ENCODE results near the gene FBXW11. TPM values are rescaled to one million over a fixed set of nuclear protein-coding genes. Genes with fewer than 3 reads are reported as not detected.

Gene FBXW11
- polyA plus RNA-seq, 1 experiment = 77.1 TPM

DNA sequence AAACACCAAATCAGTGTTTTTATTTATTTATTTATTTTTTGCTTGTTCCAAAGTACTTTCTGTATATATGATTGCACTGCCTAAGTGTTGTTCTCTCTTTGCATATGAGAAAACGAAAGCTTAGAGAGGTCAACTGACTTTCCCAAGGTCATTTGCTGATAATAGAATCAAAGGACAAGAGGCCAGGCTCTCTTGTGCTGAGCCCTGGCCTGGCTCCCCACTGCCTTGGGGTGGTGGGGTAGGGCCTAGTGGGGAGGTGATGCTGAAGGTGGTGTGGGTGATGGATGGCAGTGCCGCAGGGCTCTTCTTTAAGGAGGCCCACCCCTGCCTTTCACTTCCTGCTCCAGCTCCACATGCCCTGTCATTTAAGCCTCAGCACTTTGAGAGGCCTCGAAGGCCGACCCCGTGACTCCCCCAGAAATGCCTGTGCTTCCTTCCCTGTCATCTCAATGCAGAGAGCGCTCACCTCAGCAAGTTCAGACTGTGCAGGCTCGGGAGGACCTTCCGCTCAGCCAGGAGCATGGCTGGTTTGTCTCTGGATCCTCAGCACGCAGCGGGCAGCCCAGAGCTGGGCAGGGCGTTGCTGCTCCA is 161.3 kb downstream of the FBXW11 start:
- Histone ChIP-seq H3K27me3 (ENCODE audit: control insufficient read depth, insufficient read depth, low read length) (no peaks in the 10 kb centered on the region), H3K9me3 (ENCODE audit: control insufficient read depth, insufficient read depth, low read length) (no peaks in the 10 kb centered on the region; the same call in 1 of the 2 replicates), H3K4me3 (ENCODE audit: low read depth, low read length) (no peak overlapping the region), H3K27ac (ENCODE audit: low read depth, low read length) (no peak overlapping the region)
- CTCF ChIA-PET = no interaction called here
- TF ChIP-seq, protein P1, sequence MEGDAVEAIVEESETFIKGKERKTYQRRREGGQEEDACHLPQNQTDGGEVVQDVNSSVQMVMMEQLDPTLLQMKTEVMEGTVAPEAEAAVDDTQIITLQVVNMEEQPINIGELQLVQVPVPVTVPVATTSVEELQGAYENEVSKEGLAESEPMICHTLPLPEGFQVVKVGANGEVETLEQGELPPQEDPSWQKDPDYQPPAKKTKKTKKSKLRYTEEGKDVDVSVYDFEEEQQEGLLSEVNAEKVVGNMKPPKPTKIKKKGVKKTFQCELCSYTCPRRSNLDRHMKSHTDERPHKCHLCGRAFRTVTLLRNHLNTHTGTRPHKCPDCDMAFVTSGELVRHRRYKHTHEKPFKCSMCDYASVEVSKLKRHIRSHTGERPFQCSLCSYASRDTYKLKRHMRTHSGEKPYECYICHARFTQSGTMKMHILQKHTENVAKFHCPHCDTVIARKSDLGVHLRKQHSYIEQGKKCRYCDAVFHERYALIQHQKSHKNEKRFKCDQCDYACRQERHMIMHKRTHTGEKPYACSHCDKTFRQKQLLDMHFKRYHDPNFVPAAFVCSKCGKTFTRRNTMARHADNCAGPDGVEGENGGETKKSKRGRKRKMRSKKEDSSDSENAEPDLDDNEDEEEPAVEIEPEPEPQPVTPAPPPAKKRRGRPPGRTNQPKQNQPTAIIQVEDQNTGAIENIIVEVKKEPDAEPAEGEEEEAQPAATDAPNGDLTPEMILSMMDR (IDR thresholded peaks at IDR 0.05; ENCODE audit: low read depth, low read length) = no peak
- POLR2A ChIA-PET = no interaction called here
- DNase-seq (ENCODE audit: low read depth, low spot score) = no peak

DNA sequence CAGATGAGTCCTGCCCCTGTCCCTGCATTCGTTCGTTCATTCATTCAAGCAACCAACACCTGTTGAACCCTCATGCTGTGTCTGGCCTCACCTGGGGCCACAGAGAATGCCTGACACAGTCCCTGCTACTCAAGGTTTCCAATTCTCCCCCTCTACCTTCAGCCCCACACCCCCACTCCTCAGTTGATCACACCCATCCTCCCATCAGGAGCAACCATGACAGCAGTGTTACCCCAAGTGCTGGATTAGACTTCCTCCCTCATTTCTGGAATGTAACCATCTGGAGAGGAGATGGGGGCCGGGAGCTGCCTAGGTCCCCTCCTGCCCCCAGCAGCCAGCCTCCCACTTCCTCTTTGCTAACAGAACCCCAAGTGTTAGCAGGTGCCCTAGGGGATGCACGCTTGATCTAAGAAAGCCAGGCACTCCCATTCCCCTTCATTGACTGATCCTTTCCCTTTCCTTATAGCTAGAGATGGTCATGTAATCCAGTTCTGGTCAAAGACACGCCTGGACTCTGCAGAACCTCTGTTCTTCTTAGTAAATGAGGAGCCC is 163.6 kb downstream of the FBXW11 start:
- Histone ChIP-seq H3K9me3 (ENCODE audit: control insufficient read depth, insufficient read depth, low read length) (no peaks in the 10 kb centered on the region; the same call in 1 of the 2 replicates), H3K4me3 (ENCODE audit: low read depth, low read length) (no peak overlapping the region), H3K27ac (ENCODE audit: low read depth, low read length) (no peak overlapping the region), H3K27me3 (ENCODE audit: control insufficient read depth, insufficient read depth, low read length) (no peaks in the 10 kb centered on the region)
- TF ChIP-seq, protein P1 (IDR thresholded peaks at IDR 0.05; ENCODE audit: low read depth, low read length) = no peak
- ChIA-PET CTCF (no interaction called here), POLR2A (no interaction called here)
- DNase-seq (ENCODE audit: low read depth, low spot score) = no peak

- CTCF ChIA-PET = no interaction called here
These were observed 164.3 kb downstream of the FBXW11 start for GRCh38 chr5:171841984-171842776.

DNA sequence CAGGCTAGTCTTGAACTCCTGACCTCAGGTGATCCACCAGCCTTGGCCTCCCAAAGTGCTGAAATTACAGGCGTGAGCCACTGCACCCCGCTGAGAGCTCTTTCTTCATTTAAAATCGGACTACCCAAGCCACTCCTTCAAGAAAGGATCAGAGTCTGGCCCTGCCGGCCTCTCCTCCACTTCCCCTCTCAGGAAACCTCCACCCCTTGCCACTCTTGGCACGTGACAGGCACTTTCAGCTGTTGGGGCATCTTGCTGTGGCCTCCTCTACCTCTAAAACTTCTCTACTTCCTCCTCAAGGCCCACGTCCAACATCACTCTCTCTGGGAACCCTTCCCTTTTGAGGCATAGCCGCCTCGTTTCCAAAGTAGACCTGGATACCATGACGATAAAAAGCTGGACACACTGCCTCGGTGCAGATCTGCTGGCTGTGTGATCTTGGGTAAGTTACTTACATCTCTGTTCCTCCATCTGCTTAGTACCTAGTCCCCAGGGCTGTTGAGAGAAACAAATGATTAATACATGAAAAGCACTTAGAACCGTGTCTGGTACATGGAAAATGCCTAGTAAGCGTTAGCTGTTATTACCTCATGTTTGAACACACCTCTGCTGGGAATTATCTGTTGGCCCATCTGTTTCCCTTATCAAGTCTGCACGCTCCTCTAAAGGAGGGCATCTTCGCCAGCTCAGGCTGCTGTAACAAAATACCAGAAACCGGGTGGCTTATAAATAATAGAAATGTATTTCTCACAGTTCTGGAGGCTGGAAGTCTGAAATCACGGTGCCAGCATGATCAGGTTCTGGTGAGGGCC is 165.5 kb downstream of the FBXW11 start:
- CTCF ChIA-PET = no interaction called here
- no peak overlapping the region for H3K4me3 ChIP-seq (ENCODE audit: low read depth, low read length)
- no peaks in the 10 kb centered on the region for H3K9me3 ChIP-seq (ENCODE audit: control insufficient read depth, insufficient read depth, low read length)
- H3K27ac ChIP-seq (ENCODE audit: low read depth, low read length) = no peak overlapping the region
- POLR2A ChIA-PET = no interaction called here
- TF ChIP-seq, protein P1 (IDR thresholded peaks at IDR 0.05; ENCODE audit: low read depth, low read length) = no peak
- no peak for DNase-seq (ENCODE audit: low read depth, low spot score)
- H3K27me3 ChIP-seq (ENCODE audit: control insufficient read depth, insufficient read depth, low read length) = no peaks in the 10 kb centered on the region

More at GRCh38 chr5:171841984-171842776, 164.3 kb downstream of the FBXW11 start:
- no peaks in the 10 kb centered on the region; the same call in 1 of the 2 replicates for H3K9me3 ChIP-seq (ENCODE audit: control insufficient read depth, insufficient read depth, low read length)
- DNase-seq (ENCODE audit: low read depth, low spot score) = no peak
- no peaks in the 10 kb centered on the region for H3K27me3 ChIP-seq (ENCODE audit: control insufficient read depth, insufficient read depth, low read length)
- TF ChIP-seq, protein P1 (IDR thresholded peaks at IDR 0.05; ENCODE audit: low read depth, low read length) = no peak
- no peak overlapping the region for H3K4me3 ChIP-seq (ENCODE audit: low read depth, low read length)
- H3K27ac ChIP-seq (ENCODE audit: low read depth, low read length) = no peak overlapping the region
- POLR2A ChIA-PET = no interaction called here

All from AG04450 (cell line).